Liver (tissue), 9 donors: Measurements from ENCODE around the gene TGDS. TPM values are rescaled to one million over a fixed set of nuclear protein-coding genes. Genes with fewer than 3 reads are reported as not detected.

Experiments
- DNase-seq: peaks from one replicate; pipeline ENCODE4 v3.0.0-alpha.2; 2017; ENCODE audit warnings: low spot score
- H3K27ac ChIP-seq, 2 donors: one replicate each; pipeline ENCODE4 v1.7.0; 2013; ENCODE audit warnings: inconsistent platforms in 2 of 2, low read length in 2 of 2, control low read depth in 1 of 2, low read depth in 1 of 2, mild to moderate bottlenecking in 1 of 2
- H3K27me3 ChIP-seq, 4 donors: one replicate each; pipeline versions ENCODE4 v1.6.1 to v1.7.0; 2013; ENCODE audit warnings: low read length in 3 of 4, inconsistent platforms in 1 of 4, mild to moderate bottlenecking in 1 of 4, moderate library complexity in 1 of 4; ENCODE audit not compliant: control insufficient read depth in 4 of 4, insufficient read depth in 4 of 4
- H3K36me3 ChIP-seq, 4 donors: one replicate each; pipeline versions ENCODE4 v1.6.1 to v1.7.0; 2013; ENCODE audit warnings: low read length in 3 of 4, mild to moderate bottlenecking in 3 of 4, low read depth in 1 of 4, moderate library complexity in 1 of 4; ENCODE audit not compliant: control insufficient read depth in 4 of 4, insufficient read depth in 3 of 4
- H3K4me1 ChIP-seq, 4 donors: one replicate each; pipeline versions ENCODE4 v1.6.1 to v1.7.0; 2013; ENCODE audit warnings: low read length in 3 of 4, mild to moderate bottlenecking in 3 of 4, moderate library complexity in 1 of 4; ENCODE audit not compliant: control insufficient read depth in 4 of 4, insufficient read depth in 4 of 4
- H3K4me3 ChIP-seq, 3 donors: one replicate each; pipeline versions ENCODE4 v1.6.1 to v1.7.0; 2013; ENCODE audit warnings: low read length in 3 of 3, control low read depth in 1 of 3, low read depth in 1 of 3, mild to moderate bottlenecking in 1 of 3
- H3K9ac ChIP-seq, 2 donors: one replicate each; pipeline ENCODE4 v1.7.0; 2013; ENCODE audit warnings: low read length in 2 of 2, mild to moderate bottlenecking in 2 of 2, moderate library complexity in 2 of 2, control low read depth in 1 of 2, low read depth in 1 of 2
- H3K9me3 ChIP-seq, 4 donors: one replicate each; pipeline versions ENCODE4 v1.6.1 to v1.7.0; 2013; ENCODE audit warnings: low read length in 3 of 4; ENCODE audit not compliant: control insufficient read depth in 4 of 4
- ATF3 ChIP-seq: IDR thresholded peaks from 2 replicates; pipeline ENCODE4 v1.6.1; 2016; ENCODE audit warnings: antibody characterized with exemption
- EGR1 ChIP-seq, 2 donors: IDR thresholded peaks; 2 replicates each; pipeline ENCODE4 v1.6.1; 2016 to 2018; ENCODE audit warnings: antibody characterized with exemption in 2 of 2, low read depth in 2 of 2
- FOXA1 ChIP-seq: IDR thresholded peaks from 2 replicates; pipeline ENCODE4 v1.6.1; 2016; ENCODE audit warnings: antibody characterized with exemption
- FOXA2 ChIP-seq: IDR thresholded peaks from 2 replicates; pipeline ENCODE4 v1.6.1; 2016; ENCODE audit warnings: antibody characterized with exemption
- GABPA ChIP-seq, 2 donors: IDR thresholded peaks in 1 of 2; conservative IDR thresholded peaks in 1 of 2; 2 replicates each; pipeline ENCODE4 v1.6.1; 2016; ENCODE audit warnings: antibody characterized with exemption in 2 of 2, mild to moderate bottlenecking in 1 of 2, moderate library complexity in 1 of 2
- HNF4A ChIP-seq, 2 donors: conservative IDR thresholded peaks; 2 replicates each; pipeline ENCODE4 v1.6.1; 2016; ENCODE audit warnings: antibody characterized with exemption in 2 of 2, mild to moderate bottlenecking in 2 of 2
- HNF4G ChIP-seq: IDR thresholded peaks from 2 replicates; pipeline ENCODE4 v1.6.1; 2016; ENCODE audit warnings: antibody characterized with exemption
- JUND ChIP-seq, 2 donors: IDR thresholded peaks; 2 replicates each; pipeline ENCODE4 v1.6.1; 2016; ENCODE audit warnings: antibody characterized with exemption in 2 of 2
- NR2F2 ChIP-seq: IDR thresholded peaks from 2 replicates; pipeline ENCODE4 v1.6.1; 2016; ENCODE audit warnings: antibody characterized with exemption
- RAD21 ChIP-seq, 2 donors: IDR thresholded peaks; 2 replicates each; pipeline ENCODE4 v1.6.1; 2016; ENCODE audit warnings: antibody characterized with exemption in 2 of 2, mild to moderate bottlenecking in 2 of 2
- REST ChIP-seq: IDR thresholded peaks from 2 replicates; pipeline ENCODE4 v1.6.1; 2016; ENCODE audit warnings: antibody characterized with exemption, mild to moderate bottlenecking
- RXRA ChIP-seq, 2 donors: IDR thresholded peaks; 2 replicates each; pipeline ENCODE4 v1.6.1; 2017 to 2018; ENCODE audit warnings: antibody characterized with exemption in 2 of 2, mild to moderate bottlenecking in 1 of 2
- SP1 ChIP-seq: IDR thresholded peaks from 2 replicates; pipeline ENCODE4 v1.6.1; 2018; ENCODE audit warnings: antibody characterized with exemption, mild to moderate bottlenecking
- TAF1 ChIP-seq: conservative IDR thresholded peaks from 2 replicates; pipeline ENCODE4 v1.6.1; 2016; ENCODE audit warnings: antibody characterized with exemption, mild to moderate bottlenecking
- YY1 ChIP-seq: IDR thresholded peaks from 2 replicates; pipeline ENCODE4 v1.6.1; 2016; ENCODE audit warnings: antibody characterized with exemption, mild to moderate bottlenecking
- WGBS: extraction: QIAGEN DNeasy Blood & Tissue Kit; methylation state at CpG from one replicate; pipeline ENCODE4 v1.1.7; 2013; 5-methylcytosine and 5-hydroxymethylcytosine counted together
- polyA plus RNA-seq, 2 donors: library from polyadenylated mRNA; stranded (reverse) in 1 of 2; unstranded in 1 of 2; fragments of 200-250 nt in 1 of 2; fragments of >200 nt in 1 of 2; fragmentation: Nextera tagmentation in 1 of 2; extraction: Ambion mirVana in 1 of 2; gene quantifications; one replicate each; pipeline versions ENCODE4 v1.2.1 to v1.2.3, GENCODE V29; 2013 to 2015
- total RNA-seq, 2 donors: library from RNA; depleted of rRNA; stranded (reverse); fragments of >200 nt; gene quantifications; one replicate each; pipeline ENCODE4 v1.2.3, GENCODE V29; 2014
- TF ChIP-seq, protein P1 (sequence below): fragments of 150-350 bp; IDR thresholded peaks from 2 replicates; pipeline ENCODE4 v1.5.1; 2017; ENCODE audit warnings: improper control_type of control experiment, low read depth, low read length; ENCODE audit not compliant: missing input control
- TF ChIP-seq, protein P2 (sequence below): IDR thresholded peaks from 2 replicates; pipeline ENCODE4 v1.6.1; 2016; ENCODE audit warnings: antibody characterized with exemption
- TF ChIP-seq, protein P3 (sequence below): IDR thresholded peaks from 2 replicates; pipeline ENCODE4 v1.6.1; 2016; ENCODE audit warnings: antibody characterized with exemption
- donor health status: healthy.
- donor health status: healthy.
- donor health status: healthy.
- donor health status: healthy.
- donor health status: healthy.

Gene TGDS
- total and polyA plus RNA-seq, 4 donors = 5.7 to 11.4 (median 9.5) TPM

DNA sequence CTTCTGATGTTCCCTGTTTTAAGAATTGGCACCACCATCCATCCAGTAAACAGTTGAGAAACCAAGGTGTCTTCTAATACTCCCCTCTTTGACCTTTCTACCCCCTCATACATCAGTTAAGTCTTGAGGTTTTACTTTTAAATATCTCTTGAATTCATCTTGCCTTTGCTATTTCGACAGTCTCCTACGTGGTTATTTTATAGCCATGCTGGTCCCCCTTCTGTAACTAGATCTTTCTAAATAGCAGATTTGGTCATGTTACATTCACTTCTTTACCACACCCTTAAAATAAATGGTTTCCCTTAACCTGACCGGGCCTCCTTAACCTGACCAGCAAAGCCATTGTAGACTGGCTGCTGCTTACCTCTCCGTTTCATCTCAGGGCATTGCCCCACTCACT, 11.1 kb upstream of the TGDS start:
- TF ChIP-seq REST = no peak
- TF ChIP-seq YY1 = no peak
- no peak for TF ChIP-seq HNF4A (conservative IDR thresholded peaks at IDR 0.05)
- TF ChIP-seq NR2F2 = no peak
- no peak for TF ChIP-seq TAF1
- TF ChIP-seq, protein P1, sequence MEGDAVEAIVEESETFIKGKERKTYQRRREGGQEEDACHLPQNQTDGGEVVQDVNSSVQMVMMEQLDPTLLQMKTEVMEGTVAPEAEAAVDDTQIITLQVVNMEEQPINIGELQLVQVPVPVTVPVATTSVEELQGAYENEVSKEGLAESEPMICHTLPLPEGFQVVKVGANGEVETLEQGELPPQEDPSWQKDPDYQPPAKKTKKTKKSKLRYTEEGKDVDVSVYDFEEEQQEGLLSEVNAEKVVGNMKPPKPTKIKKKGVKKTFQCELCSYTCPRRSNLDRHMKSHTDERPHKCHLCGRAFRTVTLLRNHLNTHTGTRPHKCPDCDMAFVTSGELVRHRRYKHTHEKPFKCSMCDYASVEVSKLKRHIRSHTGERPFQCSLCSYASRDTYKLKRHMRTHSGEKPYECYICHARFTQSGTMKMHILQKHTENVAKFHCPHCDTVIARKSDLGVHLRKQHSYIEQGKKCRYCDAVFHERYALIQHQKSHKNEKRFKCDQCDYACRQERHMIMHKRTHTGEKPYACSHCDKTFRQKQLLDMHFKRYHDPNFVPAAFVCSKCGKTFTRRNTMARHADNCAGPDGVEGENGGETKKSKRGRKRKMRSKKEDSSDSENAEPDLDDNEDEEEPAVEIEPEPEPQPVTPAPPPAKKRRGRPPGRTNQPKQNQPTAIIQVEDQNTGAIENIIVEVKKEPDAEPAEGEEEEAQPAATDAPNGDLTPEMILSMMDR = no peak
- no peak for TF ChIP-seq RAD21 (IDR thresholded peaks at IDR 0.05)
- no peak for TF ChIP-seq RXRA (IDR thresholded peaks at IDR 0.05)
- no peak for TF ChIP-seq FOXA2
- TF ChIP-seq ATF3 = no peak
- no peak for TF ChIP-seq EGR1 (IDR thresholded peaks at IDR 0.05; ENCODE audit: low read depth in 2 of 2)
- TF ChIP-seq, protein P2, sequence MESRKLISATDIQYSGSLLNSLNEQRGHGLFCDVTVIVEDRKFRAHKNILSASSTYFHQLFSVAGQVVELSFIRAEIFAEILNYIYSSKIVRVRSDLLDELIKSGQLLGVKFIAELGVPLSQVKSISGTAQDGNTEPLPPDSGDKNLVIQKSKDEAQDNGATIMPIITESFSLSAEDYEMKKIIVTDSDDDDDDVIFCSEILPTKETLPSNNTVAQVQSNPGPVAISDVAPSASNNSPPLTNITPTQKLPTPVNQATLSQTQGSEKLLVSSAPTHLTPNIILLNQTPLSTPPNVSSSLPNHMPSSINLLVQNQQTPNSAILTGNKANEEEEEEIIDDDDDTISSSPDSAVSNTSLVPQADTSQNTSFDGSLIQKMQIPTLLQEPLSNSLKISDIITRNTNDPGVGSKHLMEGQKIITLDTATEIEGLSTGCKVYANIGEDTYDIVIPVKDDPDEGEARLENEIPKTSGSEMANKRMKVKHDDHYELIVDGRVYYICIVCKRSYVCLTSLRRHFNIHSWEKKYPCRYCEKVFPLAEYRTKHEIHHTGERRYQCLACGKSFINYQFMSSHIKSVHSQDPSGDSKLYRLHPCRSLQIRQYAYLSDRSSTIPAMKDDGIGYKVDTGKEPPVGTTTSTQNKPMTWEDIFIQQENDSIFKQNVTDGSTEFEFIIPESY = no peak
- TF ChIP-seq, protein P3, sequence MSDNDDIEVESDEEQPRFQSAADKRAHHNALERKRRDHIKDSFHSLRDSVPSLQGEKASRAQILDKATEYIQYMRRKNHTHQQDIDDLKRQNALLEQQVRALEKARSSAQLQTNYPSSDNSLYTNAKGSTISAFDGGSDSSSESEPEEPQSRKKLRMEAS = no peak
- TF ChIP-seq HNF4G = no peak
- TF ChIP-seq FOXA1 = no peak
- no peak for TF ChIP-seq GABPA (IDR thresholded peaks at IDR 0.05 in 1 of 2, conservative IDR thresholded peaks at IDR 0.05 in 1 of 2)
- no peak for TF ChIP-seq JUND (IDR thresholded peaks at IDR 0.05)
- no peak for TF ChIP-seq SP1
- no peak overlapping the region for H3K27ac ChIP-seq
- H3K9me3 ChIP-seq = no peaks in the 10 kb centered on the region
- H3K4me1 ChIP-seq = peaks cover 1 to 29% (median 9%) of the 10 kb centered on the region in 4 donors
- WGBS = 95% methylated on average over 4 of the region's 4 CpGs
- H3K9ac ChIP-seq = no peak overlapping the region
- peaks cover 0 to 10% (median 1%) of the 10 kb centered on the region in 4 donors for H3K36me3 ChIP-seq
- no peaks in the 10 kb centered on the region for H3K27me3 ChIP-seq
- no peak overlapping the region for H3K4me3 ChIP-seq
- DNase-seq = no peak
